Gastrocnemius medialis (tissue), 4 donors: ENCODE measurements around the gene MEP1A.

ENCODE experiments used
- CTCF ChIP-seq, 5 experiments: fragments of 450-650 bp in 3 of 5; fragments of 200-600 bp in 2 of 5; sonication (generic) in 2 of 5; IDR thresholded peaks in 4 of 5; conservative IDR thresholded peaks in 1 of 5; 1 replicate in 4 of 5; 2 replicates in 1 of 5; pipeline ENCODE4 v1.5.1; 2016 to 2019; ENCODE audit warnings: antibody characterized with exemption in 5 of 5, mild to moderate bottlenecking in 3 of 5, moderate library complexity in 3 of 5
- POLR2A ChIP-seq, 2 donors: fragments of 450-650 bp; IDR thresholded peaks; one replicate each; pipeline ENCODE4 v1.6.1; 2017; ENCODE audit warnings: antibody characterized with exemption in 2 of 2, mild to moderate bottlenecking in 2 of 2, moderate library complexity in 2 of 2

DNA sequence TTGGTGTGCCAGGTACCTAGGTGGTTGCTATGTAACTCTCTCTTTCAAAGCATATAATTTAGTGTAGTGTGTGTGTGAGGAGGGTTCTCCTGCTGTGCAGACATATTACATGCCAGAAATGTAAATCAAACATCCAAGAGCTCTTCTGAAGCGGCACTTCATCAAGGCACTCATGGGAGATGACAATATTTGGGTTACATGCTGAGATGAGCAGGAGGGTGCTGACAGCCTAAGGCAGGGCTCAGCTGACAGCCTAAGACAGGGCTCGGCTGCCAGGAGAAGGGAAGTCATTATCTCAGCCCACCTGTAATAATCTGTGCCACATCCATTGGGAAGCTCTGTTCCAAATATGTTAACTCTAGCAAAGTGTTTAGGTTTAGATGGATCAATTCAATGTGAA, 89.5 kb downstream of the MEP1A start:
- TF ChIP-seq CTCF (IDR thresholded peaks at IDR 0.05 in 4 of 5, conservative IDR thresholded peaks at IDR 0.05 in 1 of 5) (no peak), POLR2A (IDR thresholded peaks at IDR 0.05) (no peak)
